GM19452 (cell line): Measurements from ENCODE around the gene EPHB1.

Experiments
- ATAC-seq: cut with Tn5 transposase; IDR thresholded peaks from one replicate; pipeline ENCODE4 v1.9.1; 2021; ENCODE audit not compliant: unreplicated experiment

Gene EPHB1

GRCh38 chr3:135076341-135076740 is 281.3 kb downstream of the EPHB1 start:
- no peak for ATAC-seq

- no peak for ATAC-seq
Measured at GRCh38 chr3:135077186-135077585, 282.1 kb downstream of the EPHB1 start.

DNA sequence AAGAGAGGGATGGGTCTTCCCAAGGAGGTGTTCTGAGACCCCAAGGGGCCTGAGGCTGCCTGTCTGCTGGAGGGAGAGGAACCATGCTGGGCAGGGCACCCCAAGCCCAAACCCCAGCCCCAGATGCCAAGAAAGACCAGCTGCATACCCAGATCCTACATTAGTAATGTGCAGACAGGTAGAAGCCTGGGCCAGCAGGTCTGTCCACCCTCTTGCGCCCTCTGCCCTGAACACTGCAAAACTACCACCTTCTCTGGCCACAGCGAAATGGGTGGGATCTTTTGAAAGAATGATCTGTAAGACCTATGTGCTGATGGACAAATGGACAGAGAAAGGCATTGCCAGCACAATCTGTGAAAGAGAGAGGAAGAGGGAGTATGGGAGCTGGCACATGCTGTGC is 283.2 kb downstream of the EPHB1 start:
- ATAC-seq: no peak

- ATAC-seq: no peak
Measured at GRCh38 chr3:135079095-135079494, 284.0 kb downstream of the EPHB1 start.

DNA sequence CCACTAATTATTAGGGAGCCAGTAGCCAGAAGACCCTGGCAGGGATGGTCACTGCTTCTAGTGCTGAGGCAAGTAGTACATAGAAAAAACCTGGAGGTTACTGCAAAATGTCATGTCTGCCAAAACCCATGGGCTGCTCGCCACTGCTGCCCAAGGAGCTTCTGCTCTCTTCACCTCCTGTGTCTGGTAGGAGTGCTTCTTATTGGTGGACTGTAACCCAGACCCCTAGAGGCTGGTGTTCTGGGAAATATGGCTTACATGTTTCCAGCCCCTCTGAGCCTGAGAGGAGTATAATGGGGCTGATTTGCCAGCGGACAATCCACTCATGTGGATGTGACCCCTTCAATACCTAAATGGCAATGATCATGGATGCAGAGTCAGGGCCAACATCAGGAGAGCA is 286.4 kb downstream of the EPHB1 start:
- ATAC-seq: no peak

- no peak for ATAC-seq
Measured at GRCh38 chr3:135081856-135082434, 286.9 kb downstream of the EPHB1 start.

DNA sequence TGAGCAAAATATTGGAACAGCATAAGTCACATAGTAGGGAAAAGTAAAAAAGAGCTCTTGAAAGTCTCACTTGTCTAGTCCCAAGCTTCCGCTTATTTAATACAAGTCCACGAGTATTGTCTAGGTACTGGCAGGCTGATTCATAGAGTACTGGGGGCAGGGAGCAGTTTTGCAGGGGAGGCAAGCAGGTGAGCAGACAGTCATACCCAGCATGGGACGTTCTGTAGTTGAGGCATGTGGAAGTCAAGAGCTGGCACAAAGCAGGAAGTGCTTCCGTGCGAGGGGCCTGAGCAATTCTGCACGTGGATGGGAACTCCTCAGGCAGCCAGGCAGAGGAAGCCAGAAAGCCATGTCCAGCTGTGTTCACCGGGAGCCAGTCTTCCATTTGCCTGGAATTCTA is 287.6 kb downstream of the EPHB1 start:
- no peak for ATAC-seq

GRCh38 chr3:135083179-135083578 is 288.1 kb downstream of the EPHB1 start:
- no peak for ATAC-seq

GRCh38 chr3:135083756-135084155 is 288.7 kb downstream of the EPHB1 start:
- no peak for ATAC-seq

DNA sequence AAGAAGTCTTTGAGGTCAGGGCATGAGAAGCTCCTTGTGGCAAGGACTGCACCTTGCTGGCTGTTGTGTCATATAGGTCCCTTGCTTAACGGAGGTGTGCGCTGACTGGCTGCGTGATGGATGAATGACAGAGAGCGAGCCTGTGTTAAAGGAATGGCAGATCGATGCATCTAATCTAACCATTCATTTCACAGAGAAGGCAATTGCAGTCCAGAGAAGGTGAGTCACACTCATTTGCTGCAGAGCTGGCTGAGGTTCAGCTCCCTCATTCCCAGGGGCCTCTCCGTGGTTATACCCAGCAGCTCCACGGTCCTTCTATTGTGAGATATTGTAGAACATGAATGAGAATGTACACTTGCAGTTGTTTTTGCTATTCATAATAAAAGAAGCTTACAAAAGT is 289.3 kb downstream of the EPHB1 start:
- ATAC-seq: no peak

DNA sequence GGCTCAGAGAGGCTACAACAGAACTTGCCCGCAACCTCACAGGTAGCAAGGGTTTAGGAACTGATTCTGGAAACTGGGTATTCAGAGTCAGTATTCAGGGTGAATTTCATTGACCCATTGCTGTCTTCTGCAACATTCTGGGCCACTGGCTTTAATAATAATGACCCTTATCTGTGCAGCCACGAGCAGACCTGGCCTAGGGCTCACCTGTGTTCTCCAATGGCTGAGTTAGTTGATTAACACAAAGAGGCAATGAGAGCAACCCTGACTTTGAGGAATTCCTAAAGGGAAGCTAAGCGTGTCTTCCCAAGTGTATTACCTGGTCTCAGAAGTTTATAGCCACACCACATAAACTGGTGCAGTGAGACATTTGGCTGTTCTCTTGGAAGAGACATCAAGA is 289.9 kb downstream of the EPHB1 start:
- no peak for ATAC-seq

- no peak for ATAC-seq
Measured at GRCh38 chr3:135085652-135086436, 290.8 kb downstream of the EPHB1 start.

GRCh38 chr3:135087782-135088181 is 292.7 kb downstream of the EPHB1 start:
- no peak for ATAC-seq

DNA sequence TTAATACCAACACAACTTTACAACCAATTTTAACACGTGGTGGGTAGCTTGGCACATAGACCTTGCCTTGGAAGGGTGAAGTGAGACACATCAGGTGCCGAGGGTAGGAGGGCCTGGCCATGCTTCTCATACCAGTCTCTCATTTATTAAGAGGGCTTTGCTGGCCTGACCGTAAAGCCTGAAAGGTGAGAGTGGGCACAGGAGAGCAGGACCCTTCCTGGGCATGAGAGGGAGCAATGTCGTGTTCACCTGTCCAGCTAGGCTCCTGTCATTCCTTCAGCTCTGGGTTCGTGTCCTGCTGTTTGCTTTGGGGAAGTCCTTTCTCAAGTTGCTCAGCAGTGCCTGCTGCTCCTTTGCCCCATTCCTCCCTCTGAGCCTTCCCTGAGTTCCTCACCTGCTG is 294.4 kb downstream of the EPHB1 start:
- ATAC-seq: no peak

- ATAC-seq: no peak
Measured at GRCh38 chr3:135090020-135090717, 295.1 kb downstream of the EPHB1 start.

DNA sequence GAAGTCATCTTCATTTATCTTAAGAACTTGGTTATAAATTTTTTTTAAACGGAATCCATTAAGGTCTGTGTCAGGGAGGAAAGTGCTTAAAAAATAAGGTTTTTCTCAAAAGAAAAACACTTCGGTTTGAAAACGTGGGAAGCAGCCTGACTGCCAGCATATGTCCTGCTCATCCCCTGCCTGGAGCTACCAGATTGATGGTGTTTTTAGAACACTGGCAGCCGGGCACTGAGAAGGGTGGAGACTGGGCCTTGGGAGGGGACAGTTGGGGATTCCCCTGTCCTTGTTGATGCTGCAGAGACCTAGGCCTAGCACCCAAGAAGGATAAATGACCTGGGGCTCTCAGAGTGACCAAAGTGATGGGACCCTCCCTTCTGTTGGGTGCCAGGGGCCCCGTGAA is 296.9 kb downstream of the EPHB1 start:
- no peak for ATAC-seq

- no peak for ATAC-seq
Measured at GRCh38 chr3:135093121-135093520, 298.1 kb downstream of the EPHB1 start.

DNA sequence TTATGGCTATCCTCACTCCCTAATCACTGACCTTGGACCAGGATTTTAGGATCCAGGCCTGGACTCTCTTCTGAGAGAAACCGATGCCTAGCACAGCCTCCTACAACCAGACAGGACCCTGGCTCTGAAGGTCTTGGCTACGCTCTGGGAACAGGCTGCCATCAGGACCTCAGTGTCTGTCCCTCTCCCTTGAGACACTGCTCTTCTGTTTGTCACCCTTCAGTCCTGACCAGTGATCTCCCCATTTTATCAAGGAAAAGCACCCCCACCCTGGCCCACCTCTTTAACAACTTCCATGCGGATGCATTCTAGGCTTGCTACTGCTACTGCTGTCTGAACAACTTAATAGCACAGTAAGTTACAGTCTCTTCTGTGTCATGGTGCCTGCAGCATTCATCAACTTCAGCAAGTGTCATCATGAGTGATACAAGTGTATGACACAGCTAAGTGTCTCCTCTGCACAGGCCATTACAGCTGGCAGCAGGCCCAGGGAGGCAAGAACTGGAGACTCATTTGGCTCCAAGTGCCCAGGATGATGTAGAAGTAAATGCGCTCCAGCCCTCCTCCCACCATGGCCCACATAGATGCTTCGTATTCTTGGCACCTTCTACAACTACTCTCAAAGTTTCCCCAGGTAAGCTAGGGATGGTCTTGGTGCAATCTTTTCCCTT is 302.4 kb downstream of the EPHB1 start:
- ATAC-seq: no peak

DNA sequence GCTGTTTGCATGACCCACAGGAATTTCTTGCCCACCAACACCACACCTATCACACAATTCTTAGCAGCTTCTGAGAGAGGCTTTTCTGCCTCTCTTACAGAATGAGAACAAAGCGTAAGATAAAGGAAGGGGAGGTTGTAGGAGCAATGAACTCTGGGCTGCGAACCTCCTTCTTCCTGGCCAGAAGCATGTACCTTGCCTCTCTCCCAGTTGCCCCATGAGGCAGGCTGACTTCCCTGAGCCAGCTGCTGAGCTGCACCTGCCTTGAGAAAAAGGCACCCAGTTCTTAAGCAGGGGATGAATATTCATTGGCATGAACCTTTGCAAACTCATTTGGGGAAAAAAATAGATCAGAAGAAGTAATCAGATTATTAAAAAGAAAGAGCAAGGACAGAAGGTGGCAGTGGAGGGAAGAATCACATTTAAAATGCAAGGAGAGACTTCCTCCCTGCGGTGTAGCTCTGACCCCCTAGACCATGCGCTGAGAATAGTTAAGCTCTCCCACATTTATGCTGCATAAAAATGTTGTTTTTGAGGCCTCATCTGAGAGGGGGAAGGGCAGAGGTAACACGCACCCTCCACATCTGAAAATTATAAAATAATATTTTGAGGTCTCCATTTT is 304.8 kb downstream of the EPHB1 start:
- ATAC-seq: no peak

DNA sequence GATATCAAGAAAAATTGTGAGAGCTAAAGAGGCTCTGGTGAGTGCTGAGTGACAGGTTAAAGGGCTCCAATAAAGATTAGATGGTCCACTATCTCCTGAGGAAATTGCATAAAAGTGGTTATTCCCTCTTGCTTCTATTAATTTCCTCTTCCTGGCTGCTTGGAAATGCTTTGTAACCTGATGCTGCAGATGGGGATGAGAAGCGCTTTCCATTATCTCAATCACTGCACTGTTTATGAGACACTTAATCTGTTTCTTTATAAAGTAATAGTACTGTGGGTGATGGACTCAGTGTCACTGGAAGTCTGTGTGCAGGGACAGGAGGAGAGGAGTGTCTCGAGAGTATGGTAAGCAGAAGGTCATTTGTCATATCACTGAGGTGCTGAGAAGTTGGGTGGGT is 305.3 kb downstream of the EPHB1 start:
- ATAC-seq: no peak

GRCh38 chr3:135103917-135104316 is 308.9 kb downstream of the EPHB1 start:
- ATAC-seq: no peak
